GM10248 (cell line): ENCODE measurements around the gene LEPR.

Experiments
- CTCF ChIA-PET: fragments of 300-600 bp; sonication (Branson Sonifier 250); formaldehyde crosslinking; extraction: SDS; loops from one replicate; lab custom pipeline; 2021; ENCODE audit warnings: antibody characterized with exemption; lab: Yijun Ruan, JAX
- POLR2A ChIA-PET: fragments of 350-650 bp; sonication (Branson Sonifier 250); formaldehyde crosslinking; extraction: SDS; loops from one replicate; lab custom pipeline; 2020; ENCODE audit warnings: antibody characterized with exemption; lab: Yijun Ruan, JAX
- DNase-seq: peaks from one replicate; pipeline ENCODE4 v3.0.0; 2012; ENCODE audit errors: extremely low spot score
- TF ChIP-seq, protein P1 (sequence below): IDR thresholded peaks from 2 replicates; pipeline ENCODE4 v1.5.1; 2012; ENCODE audit warnings: mild to moderate bottlenecking, low read depth; ENCODE audit errors: extremely low read depth, missing control alignments, control extremely low read depth

The LEPR gene

DNA sequence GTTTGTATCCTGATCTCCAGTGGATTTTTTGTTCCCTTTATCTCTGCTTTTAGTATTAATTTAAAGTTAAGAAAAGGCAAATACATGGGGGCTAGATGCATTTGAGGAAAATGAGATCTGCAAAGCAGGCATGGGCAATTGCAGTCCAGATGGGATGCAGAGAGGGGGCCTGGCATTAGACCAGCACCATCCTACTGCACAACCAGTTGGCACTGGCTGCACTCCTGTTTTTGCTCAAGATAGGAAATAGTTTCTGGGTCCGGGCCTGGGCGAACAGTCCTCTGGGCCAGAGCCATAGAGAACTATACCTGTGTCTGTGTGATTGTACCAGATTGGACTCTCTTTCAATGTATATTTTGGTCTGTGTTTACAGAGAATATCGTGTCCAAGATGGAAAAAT is 34.0 kb upstream of the LEPR start:
- ChIA-PET CTCF (no interaction called here), POLR2A (no interaction called here)
- no peak for DNase-seq
- TF ChIP-seq, protein P1, sequence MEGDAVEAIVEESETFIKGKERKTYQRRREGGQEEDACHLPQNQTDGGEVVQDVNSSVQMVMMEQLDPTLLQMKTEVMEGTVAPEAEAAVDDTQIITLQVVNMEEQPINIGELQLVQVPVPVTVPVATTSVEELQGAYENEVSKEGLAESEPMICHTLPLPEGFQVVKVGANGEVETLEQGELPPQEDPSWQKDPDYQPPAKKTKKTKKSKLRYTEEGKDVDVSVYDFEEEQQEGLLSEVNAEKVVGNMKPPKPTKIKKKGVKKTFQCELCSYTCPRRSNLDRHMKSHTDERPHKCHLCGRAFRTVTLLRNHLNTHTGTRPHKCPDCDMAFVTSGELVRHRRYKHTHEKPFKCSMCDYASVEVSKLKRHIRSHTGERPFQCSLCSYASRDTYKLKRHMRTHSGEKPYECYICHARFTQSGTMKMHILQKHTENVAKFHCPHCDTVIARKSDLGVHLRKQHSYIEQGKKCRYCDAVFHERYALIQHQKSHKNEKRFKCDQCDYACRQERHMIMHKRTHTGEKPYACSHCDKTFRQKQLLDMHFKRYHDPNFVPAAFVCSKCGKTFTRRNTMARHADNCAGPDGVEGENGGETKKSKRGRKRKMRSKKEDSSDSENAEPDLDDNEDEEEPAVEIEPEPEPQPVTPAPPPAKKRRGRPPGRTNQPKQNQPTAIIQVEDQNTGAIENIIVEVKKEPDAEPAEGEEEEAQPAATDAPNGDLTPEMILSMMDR = no peak

DNA sequence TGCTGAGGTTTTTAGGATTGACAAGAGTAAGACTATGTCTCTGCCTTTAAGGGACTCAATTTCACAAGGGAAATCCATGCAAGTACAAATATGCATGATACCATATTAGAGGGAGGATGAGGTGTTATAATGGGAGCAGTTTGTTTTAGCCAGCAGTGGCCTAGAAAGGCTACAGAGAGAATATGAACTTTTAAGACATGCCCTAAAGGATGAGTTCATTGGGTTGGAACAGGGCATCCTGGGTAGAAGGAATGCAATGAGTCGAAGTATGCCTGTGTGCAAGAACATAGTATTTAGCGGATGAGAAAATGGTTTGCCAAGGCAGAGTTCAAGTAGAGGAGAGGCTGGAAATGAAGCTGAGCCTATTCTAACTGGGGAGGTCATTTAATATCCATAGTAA is 32.6 kb upstream of the LEPR start:
- DNase-seq = no peak
- TF ChIP-seq, protein P1 = no peak
- CTCF ChIA-PET = interaction anchor here (1.5 kb wide), 1 partner anchor 29 kb away, joined by 6 read pairs; no protein-coding TSS in a partner anchor
- POLR2A ChIA-PET = no interaction called here

DNA sequence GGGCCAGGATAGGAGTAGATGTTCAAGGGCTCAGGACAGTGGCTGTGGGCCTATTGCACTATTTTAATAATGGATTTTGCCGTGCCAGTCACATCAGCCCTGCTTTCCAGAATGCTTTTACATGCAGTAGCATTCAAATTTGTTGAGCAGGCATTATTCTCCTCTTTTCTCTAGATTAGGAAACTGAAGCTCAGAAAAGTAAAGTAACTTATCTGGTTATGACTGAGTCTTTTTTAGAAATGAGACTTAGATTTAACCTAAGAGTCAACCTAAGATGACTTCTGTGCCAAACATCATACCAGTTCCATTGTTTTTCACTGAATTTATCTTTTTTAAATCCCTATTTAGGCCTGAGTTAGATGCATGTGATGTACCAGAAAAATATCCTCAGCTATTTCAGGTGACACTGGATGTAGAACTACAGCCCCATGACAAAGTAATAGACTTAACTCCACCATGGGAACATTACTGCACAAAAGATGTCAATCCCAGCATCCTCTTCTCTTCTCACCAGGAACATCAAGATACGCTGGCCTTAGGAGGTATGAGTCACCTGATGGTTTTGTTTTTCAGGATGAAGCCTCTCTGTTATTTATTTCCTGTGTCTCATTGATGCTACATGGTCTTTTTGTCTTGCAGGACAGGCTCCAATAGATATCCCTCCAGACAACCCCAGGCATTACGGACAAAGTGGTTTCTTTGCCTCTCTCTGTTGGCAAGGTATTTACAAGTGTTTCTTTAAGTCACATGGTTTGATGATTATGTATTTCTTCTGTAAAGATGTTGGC is 31.4 kb upstream of the LEPR start:
- TF ChIP-seq, protein P1 = no peak
- DNase-seq = no peak
- ChIA-PET POLR2A (no interaction called here), CTCF (interaction anchor here (1.5 kb wide), 1 partner anchor 28 kb away, joined by 6 read pairs; no protein-coding TSS in a partner anchor)

DNA sequence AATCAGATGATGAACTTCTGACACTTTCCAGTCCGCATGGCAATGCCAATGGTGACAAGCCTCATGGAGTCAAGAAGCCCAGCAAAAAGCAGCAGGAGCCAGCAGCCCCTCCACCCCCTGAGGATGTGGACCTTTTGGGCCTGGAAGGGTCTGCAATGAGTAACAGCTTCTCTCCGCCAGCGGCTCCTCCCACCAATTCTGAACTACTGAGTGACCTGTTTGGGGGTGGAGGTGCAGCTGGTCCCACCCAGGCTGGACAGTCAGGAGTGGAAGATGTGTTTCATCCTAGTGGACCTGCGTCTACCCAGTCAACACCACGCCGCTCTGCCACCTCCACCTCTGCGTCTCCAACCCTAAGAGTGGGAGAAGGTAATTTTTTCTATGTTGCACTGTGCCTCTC is 28.0 kb upstream of the LEPR start:
- ChIA-PET POLR2A (interaction anchor here (0.6 kb wide), 1 partner anchor 262 kb away, joined by 3 read pairs; no protein-coding TSS in a partner anchor), CTCF (interaction anchor here (1.2 kb wide), 1 partner anchor 9 kb away, joined by 3 read pairs; no protein-coding TSS in a partner anchor)
- TF ChIP-seq, protein P1 = no peak
- no peak for DNase-seq

DNA sequence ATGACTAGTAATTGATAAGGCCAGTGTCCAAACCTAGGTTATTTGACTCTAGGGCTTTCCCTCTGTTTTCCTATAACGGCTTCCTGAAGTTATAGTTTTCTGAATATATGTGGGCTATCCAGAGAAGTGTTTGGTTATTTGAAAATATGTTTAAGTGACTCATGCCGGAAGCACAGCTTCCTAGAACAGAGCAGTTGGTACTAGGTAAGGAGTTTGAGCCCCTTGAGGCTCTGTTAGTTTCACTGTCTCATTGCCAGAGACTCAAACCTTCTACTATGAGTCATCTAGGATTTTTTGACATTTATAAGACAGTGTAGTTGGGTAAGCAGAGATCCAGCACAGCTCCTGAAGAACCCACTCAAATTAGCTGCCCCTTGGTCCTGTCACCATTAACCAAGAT is 27.1 kb upstream of the LEPR start:
- TF ChIP-seq, protein P1 = no peak
- ChIA-PET CTCF (interaction anchor here (0.9 to 1.2 kb wide), 3 partner anchors 8 to 295 kb away, joined by 3 to 4 read pairs (median 3); no protein-coding TSS in a partner anchor), POLR2A (interaction anchor here (0.6 kb wide), 1 partner anchor 263 kb away, joined by 3 read pairs; no protein-coding TSS in a partner anchor)
- DNase-seq = peak; percentile 11

DNA sequence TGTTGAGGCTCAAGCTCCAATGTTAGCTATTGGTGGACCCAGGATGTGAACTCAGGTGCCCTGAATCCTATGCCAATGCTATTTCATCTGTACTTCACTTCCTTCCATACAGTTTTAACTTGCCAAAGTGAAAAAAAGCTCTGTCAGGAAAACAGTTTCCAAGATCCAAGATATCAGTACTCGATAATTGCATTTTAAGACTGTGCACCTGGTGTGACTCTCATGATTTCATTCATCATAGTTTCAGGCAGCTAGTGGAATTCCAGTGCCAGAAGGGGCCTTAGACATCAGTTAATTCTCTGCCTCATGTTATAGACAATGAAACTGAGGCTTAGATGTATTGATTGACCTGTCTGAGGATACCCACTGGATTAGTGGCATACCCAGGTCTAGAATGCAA is 26.5 kb upstream of the LEPR start:
- POLR2A ChIA-PET = no interaction called here
- DNase-seq = no peak
- CTCF ChIA-PET = interaction anchor here (0.9 to 1.2 kb wide), 3 partner anchors 8 to 294 kb away, joined by 3 to 4 read pairs (median 3); no protein-coding TSS in a partner anchor
- TF ChIP-seq, protein P1 = no peak
